HK-2 (cell line): ENCODE results near the gene KDM1B.
"Not testable (repeated sequence)": the region's sequence is repeated elsewhere in the genome, so short reads cannot be mapped to it uniquely, and the experiment has no call there.

Experiments
- DNase-seq: peaks from one replicate; pipeline ENCODE4 v3.0.0-alpha.2; 2018; ENCODE audit not compliant: unreplicated experiment

The KDM1B gene

DNA sequence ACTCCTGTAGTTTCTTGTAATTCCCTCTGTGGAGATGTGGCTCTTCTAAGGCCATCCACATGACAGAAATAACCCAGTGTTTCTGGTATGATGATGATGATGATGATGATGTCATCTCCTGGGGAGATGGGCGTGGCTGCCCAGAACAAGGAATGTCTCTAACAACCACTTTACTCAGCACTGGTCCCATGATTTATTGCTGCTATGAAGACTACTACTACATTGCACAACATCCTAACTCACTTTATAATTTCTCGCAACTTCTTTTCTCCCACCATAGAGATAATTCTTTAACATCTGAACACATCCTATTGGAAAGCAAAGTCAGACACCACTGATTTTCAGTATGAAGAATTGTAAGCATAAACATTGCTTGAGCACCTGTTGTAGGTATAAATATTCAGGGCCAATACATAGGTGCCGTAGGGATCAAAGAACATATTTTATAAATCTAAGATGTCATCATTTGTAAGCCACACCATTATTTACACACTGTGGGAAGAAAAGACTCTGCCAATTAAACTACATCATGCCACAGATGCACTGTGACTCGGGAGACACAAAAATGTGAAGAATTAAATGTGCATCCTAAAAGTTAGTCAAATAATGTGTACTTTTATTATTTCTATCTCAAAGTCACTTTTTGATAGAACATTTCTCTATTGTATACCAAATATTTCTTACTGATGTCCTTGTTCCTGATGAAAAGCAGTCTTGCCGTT is 6.8 kb upstream of the KDM1B start:
- DNase-seq, result peak; percentile 55

GRCh38 chr6:18151391-18151790 is 3.8 kb upstream of the KDM1B start:
- not testable (repeated sequence) for DNase-seq

GRCh38 chr6:18151801-18152200 is 3.4 kb upstream of the KDM1B start:
- no peak for DNase-seq

DNA sequence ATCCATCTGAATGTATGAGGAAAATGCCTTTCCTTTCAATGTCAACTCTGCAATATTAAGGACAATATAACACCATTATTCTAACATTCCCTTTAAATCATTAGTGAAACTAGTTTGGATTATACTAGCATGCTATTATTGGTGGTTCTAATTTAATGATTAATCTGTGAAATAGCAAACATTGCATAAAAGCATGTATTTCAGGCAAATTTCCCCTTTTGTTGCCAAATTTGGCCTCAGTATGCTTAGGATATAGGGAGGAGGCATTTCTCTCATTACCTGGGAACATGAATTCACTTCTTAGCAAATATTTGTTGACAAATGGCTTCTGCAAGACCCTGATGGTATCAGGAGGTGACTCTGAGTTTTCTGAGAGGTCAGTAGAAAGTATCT is 1.9 kb upstream of the KDM1B start:
- no peak for DNase-seq

DNA sequence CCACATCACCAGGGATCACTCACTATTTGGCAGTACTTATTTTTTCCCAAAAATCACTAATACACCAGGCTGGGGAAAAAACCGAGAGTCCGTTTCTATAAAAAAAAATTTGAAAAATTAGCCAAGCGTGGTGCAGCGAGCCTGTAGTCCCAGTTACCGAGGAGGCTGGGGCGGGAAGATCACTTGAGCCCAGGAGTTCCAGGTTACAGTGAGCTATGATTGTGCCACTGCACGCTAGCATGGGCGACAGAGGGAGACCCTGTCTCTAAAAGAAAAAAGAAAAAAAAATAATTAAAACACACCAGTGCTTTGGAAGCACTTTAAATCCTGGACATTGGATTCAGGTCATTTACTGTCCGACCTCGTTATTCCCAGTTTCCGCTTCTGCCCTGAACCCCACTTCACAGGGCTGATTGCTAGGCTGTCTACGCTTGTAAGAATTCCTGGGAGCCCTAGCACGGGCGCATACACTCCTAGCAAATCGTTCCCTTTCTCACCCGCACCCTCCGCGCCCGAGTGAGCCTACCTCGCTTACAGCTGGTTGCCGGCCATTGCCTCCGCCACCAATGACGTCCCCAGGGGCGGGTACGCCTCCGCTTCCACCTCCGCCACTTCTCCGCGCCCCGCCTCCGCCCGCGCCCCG is 594 bp upstream of the KDM1B start, which contains the start of gene TPMT:
TSS of gene TPMT (minus strand) at position 571 of the 643 bp plus-strand sequence. CDS start 5,950 bp downstream, outside the sequence.
- DNase-seq, result no peak

GRCh38 chr6:18155864-18156421 is 721 bp downstream of the KDM1B start:
- DNase-seq, result peak; percentile 69

- DNase-seq, result no peak
Measured at GRCh38 chr6:18160911-18161310, 5.7 kb downstream of the KDM1B start.

- DNase-seq, result no peak
Measured at GRCh38 chr6:18161431-18161830, 6.2 kb downstream of the KDM1B start.

DNA sequence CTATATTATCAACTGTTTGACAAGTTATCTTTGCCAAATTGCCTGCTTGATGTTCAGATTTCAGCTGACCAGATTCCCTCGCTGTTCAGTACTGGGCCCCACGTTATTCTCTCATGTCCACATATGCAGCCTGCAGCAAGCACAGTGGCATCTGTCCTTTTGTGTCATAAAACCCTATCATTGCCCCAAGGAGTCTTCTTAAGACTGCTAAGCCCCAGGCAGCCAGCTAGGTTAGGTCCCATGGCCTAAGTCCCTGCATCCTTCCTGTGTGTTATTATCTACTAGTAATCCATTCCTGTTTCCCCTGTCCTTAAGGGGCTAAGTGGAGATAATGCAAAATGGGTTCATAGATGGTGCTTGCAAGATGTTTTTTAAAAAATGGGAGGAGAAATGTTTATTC is 7.2 kb downstream of the KDM1B start:
- no peak for DNase-seq

DNA sequence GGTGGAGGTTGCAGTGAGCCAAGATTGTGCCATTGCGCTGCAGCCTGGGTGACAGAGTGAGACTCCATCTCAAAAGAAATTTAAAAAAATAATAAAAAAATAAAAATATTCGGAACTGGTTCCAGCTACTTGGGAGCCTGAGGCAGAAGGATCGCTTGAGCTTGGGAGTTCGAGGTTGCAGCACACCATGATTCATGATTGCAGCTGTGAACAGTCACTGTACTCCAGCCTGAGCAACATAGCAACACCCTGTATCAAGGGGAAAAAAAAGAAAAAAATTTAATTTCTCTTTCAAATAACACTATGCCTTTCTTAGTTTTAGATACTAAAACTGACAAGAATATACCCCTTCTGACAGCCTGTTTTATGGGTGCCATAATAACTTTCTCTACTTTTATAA is 10.5 kb downstream of the KDM1B start:
- DNase-seq, result no peak

DNA sequence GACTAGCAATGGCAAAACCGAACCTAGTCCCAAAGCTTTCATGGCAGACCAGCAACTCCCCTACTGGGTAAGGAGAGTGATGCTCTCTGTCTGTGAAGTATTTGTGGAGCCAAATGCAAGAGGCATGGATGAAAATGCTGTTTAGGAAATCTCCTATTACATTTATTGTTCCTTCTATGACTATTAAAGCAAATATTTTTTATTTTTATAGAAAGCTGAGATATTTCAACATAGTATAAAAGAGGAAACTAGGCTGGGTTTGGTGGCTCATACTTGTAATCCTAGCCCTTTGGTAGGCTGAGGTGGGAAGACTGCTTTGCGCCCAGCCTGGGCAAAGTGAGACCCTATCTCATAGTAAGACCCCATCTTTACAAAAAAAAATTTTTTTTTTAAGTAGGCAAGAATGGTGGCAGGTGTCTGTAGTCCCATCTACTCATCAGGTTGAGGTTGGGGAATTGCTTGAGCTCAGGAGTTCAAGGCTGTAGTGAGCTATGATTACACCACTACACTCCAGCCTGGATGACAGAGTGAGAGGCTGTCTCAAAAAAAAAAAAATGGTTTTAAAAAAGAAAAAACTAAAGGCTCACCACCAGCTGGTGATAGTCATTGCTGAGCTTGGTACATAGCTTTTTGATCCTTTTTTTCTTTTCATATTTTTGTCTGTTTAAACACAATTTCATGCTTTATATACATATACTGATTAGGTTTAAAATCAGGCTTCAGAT is 11.3 kb downstream of the KDM1B start:
- DNase-seq, result no peak

GRCh38 chr6:18168264-18168663 is 13.0 kb downstream of the KDM1B start:
- DNase-seq, result no peak

DNA sequence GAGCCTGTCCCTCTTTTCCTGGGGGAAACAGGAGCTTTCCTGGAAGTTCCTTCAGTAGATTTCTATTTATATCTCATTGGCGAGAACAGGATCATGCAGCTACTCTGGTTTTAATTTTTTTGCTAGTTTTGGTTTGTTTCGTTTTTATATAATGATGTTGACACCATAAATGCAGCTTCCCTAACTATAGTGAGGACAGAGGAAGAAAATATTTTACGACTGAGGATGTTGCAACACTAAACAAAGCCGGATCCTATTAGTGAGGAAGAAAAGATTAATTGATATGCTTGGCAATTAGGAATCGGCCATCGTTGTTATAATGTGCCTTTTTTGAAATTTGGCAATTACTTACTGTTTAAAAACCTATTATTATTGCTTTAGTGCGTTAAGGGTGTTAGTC is 16.6 kb downstream of the KDM1B start:
- no peak for DNase-seq

DNA sequence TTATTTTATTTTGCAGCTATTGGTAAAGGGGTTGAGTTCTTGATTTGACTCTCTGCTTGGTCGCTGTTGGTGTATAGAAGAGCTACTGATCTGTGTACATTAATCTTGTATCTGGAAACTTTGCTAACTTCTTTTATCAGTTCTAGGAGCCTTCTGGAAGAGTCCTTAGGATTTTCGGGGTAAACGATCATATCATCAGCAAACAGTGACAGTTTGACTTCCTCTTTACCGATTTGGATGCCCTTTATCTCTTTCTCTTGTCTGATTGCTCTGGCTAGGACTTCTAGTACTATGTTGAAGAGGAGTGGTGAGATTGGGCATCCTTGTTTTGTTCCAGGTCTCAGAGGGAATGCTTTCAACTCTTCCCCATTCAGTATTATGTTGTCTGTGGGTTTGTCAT is 21.0 kb downstream of the KDM1B start:
- DNase-seq, result not testable (repeated sequence)

DNA sequence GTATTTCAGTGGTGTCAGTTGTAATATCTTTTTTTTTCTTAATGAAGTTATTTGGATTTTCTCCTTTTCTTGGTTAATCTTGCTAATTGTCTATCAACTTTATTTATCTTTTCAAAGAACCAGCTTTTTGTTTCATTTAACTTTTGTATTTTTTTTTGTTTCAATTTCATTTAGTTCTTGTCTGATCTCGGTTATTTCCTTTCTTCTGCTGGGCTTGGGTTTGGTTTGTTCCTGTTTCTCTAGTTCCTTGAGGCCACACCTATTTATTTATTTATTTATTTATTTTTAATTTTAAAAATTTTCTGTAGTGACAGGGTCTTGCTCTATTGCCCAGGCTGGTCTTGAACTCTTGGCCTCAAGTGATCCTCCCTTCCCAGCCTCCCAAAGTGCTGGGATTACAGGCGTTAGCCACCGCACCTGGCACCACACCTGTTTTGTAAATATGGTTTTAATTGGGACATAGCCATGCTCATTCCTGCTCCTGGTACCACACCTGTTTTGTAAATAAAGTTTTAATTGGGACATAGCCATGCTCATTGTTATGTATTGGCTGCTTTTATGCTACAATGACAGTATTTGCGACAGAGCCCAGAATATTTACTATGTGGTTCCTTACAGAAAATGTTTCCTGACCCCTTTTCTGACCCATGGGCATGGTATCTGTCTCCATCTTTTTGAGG is 22.2 kb downstream of the KDM1B start:
- DNase-seq, result no peak

DNA sequence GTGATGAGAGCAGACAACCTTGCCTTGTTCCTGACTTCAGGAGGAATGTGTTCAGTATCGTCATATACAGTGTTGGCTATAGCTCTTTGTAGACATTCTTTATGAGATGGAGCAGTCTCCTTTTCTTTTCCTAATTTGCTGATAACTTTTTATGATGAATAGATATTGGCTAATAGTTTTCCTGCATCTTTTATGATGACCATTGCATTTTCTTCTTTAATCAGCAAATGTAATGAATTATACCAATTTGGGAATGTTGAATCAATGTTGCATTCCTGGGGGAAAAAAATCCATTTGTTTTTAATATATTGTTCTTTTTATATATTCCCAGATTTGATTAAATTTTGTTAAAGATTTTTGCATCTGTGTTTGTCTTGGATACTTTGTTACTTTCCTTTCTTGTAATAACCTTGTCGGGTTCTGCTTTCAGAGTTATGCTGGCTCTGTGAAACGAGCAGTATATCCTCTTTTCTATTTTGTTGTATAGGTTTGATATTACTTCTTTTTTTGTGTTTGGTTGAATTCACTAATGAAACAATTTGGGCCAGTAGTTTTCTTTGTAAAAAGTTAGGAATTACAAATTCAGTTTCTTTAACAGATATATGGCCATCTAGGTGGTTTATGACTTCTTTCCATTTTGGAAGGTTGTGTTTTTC is 23.9 kb downstream of the KDM1B start:
- DNase-seq, result no peak

- no peak for DNase-seq
Measured at GRCh38 chr6:18179770-18180356, 24.6 kb downstream of the KDM1B start.

DNA sequence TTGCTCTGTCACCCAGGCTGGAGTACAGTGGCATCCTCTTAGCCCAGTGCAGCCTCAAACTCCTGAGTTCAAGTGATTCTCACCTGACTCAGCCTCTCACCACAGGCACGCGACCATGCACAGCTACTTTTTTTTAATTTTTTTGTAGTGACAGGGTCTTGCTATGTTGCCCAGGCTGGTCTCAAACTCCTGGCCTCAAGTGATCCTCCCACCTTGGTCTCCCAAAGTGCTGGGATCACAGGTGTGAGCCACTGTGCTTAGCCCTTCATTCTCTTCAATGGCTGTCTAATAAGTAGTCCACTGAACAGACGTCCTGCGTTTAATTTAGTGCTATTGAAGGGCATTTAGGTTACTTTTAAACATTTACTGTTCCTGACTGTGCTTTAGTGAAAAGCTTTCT is 27.3 kb downstream of the KDM1B start:
- no peak for DNase-seq

GRCh38 chr6:18183766-18184165 is 28.5 kb downstream of the KDM1B start:
- DNase-seq, result no peak

GRCh38 chr6:18185624-18186023 is 30.4 kb downstream of the KDM1B start:
- no peak for DNase-seq

GRCh38 chr6:18186033-18186432 is 30.8 kb downstream of the KDM1B start:
- no peak for DNase-seq
